Activated B cell treated with CpG ODN at 0.5 μM for 24 hours (primary cell): ENCODE data around the gene TBC1D22A. TPM values are rescaled to one million over a fixed set of nuclear protein-coding genes. Genes with fewer than 3 reads are reported as not detected.
A peak's percentile ranks its signal among the peaks of the same experiment; 100 is the strongest.

Source experiments
- ATAC-seq: fragments of 200-7000 bp; cut with Tn5 transposase; one replicate; pipeline ENCODE4 v1.10.0; 2021; ENCODE audit warnings: low read depth, mild to moderate bottlenecking, moderate library complexity
- CTCF ChIA-PET: fragments of 350-600 bp; sonication (Branson Sonifier 250); formaldehyde crosslinking; loops from one replicate; lab custom pipeline; 2021; ENCODE audit warnings: antibody characterized with exemption; lab: Charles Lee
- POLR2A ChIA-PET: fragments of 350-600 bp; sonication (Branson Sonifier 250); formaldehyde crosslinking; loops from one replicate; lab custom pipeline; 2021; ENCODE audit warnings: antibody characterized with exemption; lab: Charles Lee
- DNase-seq: peaks from one replicate; pipeline ENCODE4 v3.0.0; 2022
- H3K27ac Mint-ChIP-seq: one replicate; pipeline ENCODE4 v1.8.0; 2020; ENCODE audit warnings: mixed read lengths
- H3K27me3 Mint-ChIP-seq: one replicate; pipeline ENCODE4 v1.8.0; 2021; ENCODE audit warnings: mixed read lengths
- H3K36me3 Mint-ChIP-seq: one replicate; pipeline ENCODE4 v1.8.0; 2021; ENCODE audit warnings: low read depth, mixed read lengths
- H3K4me1 Mint-ChIP-seq: one replicate; pipeline ENCODE4 v1.8.0; 2021; ENCODE audit warnings: mixed read lengths
- H3K4me3 Mint-ChIP-seq: one replicate; pipeline ENCODE4 v1.8.0; 2020; ENCODE audit warnings: mild to moderate bottlenecking, mixed read lengths
- H3K9me3 Mint-ChIP-seq: one replicate; pipeline ENCODE4 v1.8.0; 2020; ENCODE audit warnings: mixed read lengths
- intact Hi-C: fragments of 100-400 bp; cut with micrococcal nuclease; formaldehyde crosslinking; loops from one replicate; pipeline ENCODE4 v1.15.1; 2024
- total RNA-seq: library from RNA; stranded (reverse); gene quantifications from 2 replicates; pipeline ENCODE4 v1.2.3, GENCODE V29; 2022
- TF ChIP-seq, protein P1 (sequence below): fragments of 200-600 bp; IDR thresholded peaks from one replicate; pipeline ENCODE4 v1.8.0; 2022; ENCODE audit warnings: antibody characterized with exemption, mild to moderate bottlenecking

The TBC1D22A gene
- total RNA-seq, 1 donor from 2014 or later = 85.9 TPM

DNA sequence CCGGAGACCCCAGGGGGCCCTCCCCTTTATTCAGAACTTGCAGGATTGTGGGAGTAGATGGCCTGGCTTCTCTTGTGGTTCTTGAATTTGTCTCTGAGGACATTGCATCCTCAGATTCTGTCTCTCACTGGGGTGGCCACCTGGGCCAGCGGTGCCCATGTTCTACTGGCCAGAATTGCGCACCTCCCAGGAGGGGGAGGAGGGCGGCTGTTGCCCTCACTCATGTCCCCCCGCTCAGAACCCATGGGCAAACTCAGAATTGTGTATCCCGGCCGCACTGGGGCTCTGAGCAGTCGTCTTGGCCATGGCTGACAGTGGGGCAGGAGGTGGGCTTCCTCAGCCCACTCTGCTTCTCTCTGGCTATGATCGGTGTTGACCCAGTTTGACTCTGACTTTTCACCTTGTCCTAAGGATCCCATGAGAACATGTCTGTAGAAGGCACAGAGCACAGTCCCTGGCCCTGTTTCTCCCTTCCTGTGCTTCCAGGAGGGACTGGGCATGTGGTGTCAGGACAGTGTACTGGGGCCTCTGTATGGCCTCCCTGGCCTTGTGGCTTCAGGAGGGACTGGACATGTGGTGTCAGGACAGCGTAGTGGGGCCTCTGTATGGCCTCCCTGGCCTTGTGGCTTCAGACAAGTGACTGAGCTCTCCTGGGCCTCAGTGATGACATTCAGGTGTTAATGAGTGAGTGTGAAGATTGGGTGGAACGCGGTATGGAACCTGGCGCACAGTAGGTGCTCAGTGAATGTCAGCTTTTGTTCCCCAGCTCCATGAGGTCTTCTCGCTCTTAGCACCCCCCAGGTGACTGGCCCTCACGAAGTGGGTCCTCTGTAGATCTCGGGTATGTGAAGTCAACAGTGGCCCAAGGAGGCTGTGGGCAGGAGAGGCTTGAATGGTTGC is 99.3 kb downstream of the TBC1D22A start:
- Mint-ChIP-seq H3K27ac (peak overlapping the region; percentile 2), H3K4me3 (peak overlapping the region; percentile 26)

DNA sequence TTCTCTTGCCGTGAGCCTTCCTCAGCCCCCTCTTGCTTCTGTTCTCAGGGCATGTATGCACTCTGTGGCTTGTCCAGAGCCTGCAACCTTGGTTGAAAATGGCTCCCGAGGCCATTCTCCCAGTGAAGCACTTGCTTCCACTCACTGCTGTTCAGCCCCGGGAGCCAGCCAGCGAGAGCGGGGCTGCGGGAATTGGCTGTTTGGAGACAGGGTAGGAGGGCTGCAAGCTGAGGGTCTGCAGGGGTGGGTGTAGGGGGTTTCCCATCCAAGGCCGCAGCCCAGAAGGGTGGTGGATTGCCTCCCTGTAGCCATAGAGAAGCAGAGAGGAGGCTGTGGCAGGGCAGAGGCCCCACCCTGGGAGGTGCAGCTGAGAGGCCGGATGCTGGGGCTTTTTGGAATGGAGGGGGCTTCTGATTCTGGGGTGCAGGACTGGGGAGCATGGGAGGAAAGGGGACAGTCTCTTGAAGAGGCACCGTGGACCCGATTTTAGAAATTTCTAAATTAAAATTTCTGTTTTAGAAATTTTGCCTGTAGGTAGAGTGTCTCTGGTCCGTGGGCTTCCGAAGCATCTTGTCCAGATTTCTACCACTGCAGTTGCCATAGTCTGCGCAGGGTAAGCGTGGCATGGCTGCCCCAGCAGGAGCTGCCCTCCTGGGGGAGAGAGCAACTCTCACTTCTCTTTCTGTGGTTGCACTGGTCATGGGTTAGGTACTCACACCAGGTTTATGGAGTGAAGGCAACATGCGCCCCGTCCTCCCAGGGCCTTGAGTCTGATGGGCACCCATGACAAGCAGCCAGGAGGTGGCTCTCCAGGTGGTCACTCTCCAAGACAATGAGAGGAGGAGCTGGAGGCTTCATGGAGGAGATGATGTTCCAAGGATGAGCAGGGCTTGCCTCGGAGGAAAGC is 100.2 kb downstream of the TBC1D22A start:
- H3K27me3 Mint-ChIP-seq = no peaks in the 10 kb centered on the region
- peak overlapping the region; percentile 38 for H3K4me3 Mint-ChIP-seq
- intact Hi-C loops = no loop called here
- TF ChIP-seq, protein P1, sequence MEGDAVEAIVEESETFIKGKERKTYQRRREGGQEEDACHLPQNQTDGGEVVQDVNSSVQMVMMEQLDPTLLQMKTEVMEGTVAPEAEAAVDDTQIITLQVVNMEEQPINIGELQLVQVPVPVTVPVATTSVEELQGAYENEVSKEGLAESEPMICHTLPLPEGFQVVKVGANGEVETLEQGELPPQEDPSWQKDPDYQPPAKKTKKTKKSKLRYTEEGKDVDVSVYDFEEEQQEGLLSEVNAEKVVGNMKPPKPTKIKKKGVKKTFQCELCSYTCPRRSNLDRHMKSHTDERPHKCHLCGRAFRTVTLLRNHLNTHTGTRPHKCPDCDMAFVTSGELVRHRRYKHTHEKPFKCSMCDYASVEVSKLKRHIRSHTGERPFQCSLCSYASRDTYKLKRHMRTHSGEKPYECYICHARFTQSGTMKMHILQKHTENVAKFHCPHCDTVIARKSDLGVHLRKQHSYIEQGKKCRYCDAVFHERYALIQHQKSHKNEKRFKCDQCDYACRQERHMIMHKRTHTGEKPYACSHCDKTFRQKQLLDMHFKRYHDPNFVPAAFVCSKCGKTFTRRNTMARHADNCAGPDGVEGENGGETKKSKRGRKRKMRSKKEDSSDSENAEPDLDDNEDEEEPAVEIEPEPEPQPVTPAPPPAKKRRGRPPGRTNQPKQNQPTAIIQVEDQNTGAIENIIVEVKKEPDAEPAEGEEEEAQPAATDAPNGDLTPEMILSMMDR = no peak
- CTCF ChIA-PET = interaction anchor here (1.4 kb wide), 1 partner anchor 104 kb away, joined by 4 read pairs; no protein-coding TSS in a partner anchor
- peak; percentile 96 for ATAC-seq
- DNase-seq = no peak
- POLR2A ChIA-PET = interaction anchor here (1.7 kb wide), 1 partner anchor 100 kb away, joined by 6 read pairs; the partner anchor contains the start of gene TBC1D22A
- no peaks in the 10 kb centered on the region for H3K9me3 Mint-ChIP-seq
- peaks cover 39% of the 10 kb centered on the region for H3K36me3 Mint-ChIP-seq
- peaks cover 44% of the 10 kb centered on the region for H3K4me1 Mint-ChIP-seq
- peak overlapping the region; percentile 19 for H3K27ac Mint-ChIP-seq

More for the DNA sequence above, 99.3 kb downstream of the TBC1D22A start:
- ChIA-PET CTCF (no interaction called here), POLR2A (interaction anchor here (1.7 kb wide), 1 partner anchor 99 kb away, joined by 6 read pairs; the partner anchor contains the start of gene TBC1D22A)
- DNase-seq (no peak), ATAC-seq (no peak)
- H3K4me1 Mint-ChIP-seq = peaks cover 46% of the 10 kb centered on the region
- intact Hi-C loops = no loop called here
- no peaks in the 10 kb centered on the region for H3K27me3 Mint-ChIP-seq
- TF ChIP-seq, protein P1 = no peak
- no peaks in the 10 kb centered on the region for H3K9me3 Mint-ChIP-seq
- peaks cover 38% of the 10 kb centered on the region for H3K36me3 Mint-ChIP-seq

DNA sequence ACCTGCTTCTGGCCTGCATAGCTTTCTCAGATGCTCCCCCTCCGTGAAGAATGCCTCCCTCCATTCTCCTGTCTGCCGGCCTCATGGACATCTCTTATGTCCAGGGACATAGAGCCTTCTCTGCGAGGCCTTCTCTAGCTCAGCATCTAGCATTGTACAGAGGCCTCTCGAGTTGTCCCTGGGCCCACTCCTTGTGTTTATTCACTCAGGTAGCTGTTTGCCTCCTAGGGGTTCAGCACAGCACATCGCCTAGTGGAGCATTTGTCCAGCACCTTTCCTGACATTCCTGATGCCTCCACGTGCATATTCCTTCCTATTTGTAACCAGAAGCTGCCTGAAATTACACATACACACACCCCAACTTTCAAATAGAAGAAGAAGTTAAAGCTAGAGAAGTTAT is 101.3 kb downstream of the TBC1D22A start:
- POLR2A ChIA-PET = interaction anchor here (0.6 to 1.7 kb wide), 2 partner anchors 101 to 1576 kb away, joined by 3 to 6 read pairs; partner anchors contain the start of gene TBC1D22A
- Mint-ChIP-seq H3K27me3 (no peaks in the 10 kb centered on the region), H3K27ac (no peak overlapping the region), H3K36me3 (peaks cover 40% of the 10 kb centered on the region), H3K4me3 (no peak overlapping the region), H3K9me3 (no peaks in the 10 kb centered on the region), H3K4me1 (peaks cover 44% of the 10 kb centered on the region)
- intact Hi-C loops = no loop called here
- CTCF ChIA-PET = interaction anchor here (1.4 kb wide), 1 partner anchor 105 kb away, joined by 4 read pairs; no protein-coding TSS in a partner anchor
- DNase-seq (no peak), ATAC-seq (no peak)
- TF ChIP-seq, protein P1 = no peak

DNA sequence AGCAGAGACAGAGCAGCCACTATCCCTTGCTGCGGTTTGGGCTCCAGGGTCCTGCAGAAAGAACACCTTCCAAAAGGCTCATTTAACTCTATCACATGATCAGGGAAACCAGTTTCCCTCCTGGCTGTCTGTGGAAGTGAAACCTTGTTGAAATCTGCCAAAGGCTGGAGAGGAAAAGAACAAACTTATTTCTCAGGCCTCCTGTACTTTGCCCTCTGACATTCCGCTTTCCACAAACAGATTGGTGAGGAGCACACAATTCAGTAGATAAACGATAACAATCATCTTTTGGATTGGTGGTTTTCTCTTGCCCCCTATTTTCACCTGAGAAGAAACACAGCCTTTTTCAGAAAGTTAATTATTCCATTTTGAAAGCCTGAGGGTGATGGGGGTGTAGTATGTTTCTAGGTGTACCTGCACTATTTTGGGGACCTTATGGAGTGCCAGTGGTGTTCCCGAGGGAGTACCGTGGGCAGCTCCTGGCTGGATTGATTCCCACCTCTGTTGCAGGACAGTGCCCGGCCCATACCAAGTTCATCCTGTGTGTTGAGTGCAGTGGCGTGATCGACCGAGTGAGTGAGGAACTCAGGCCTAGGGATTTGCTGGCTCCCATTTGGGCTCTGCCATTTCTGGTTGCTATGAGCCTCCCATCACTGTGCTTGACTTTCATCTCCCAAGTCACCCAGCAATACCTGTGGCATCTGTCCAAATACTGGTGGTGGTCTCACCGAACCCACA is 102.0 kb downstream of the TBC1D22A start:
- ChIA-PET POLR2A (interaction anchor here (0.6 kb wide), 1 partner anchor 1577 kb away, joined by 3 read pairs; no protein-coding TSS in a partner anchor), CTCF (no interaction called here)
- H3K27ac Mint-ChIP-seq = no peak overlapping the region

More for the DNA sequence above, 102.0 kb downstream of the TBC1D22A start:
- DNase-seq = no peak
- intact Hi-C loops = no loop called here
- Mint-ChIP-seq H3K4me3 (no peak overlapping the region), H3K9me3 (no peaks in the 10 kb centered on the region), H3K36me3 (peaks cover 47% of the 10 kb centered on the region), H3K27me3 (no peaks in the 10 kb centered on the region), H3K4me1 (peaks cover 48% of the 10 kb centered on the region)
- TF ChIP-seq, protein P1 = no peak
- ATAC-seq = no peak
